Endodermal cell (in vitro differentiated cells): ENCODE data around the gene SF3B3. TPM values are rescaled to one million over a fixed set of nuclear protein-coding genes. Genes with fewer than 3 reads are reported as not detected.
A peak's percentile ranks its signal among the peaks of the same experiment; 100 is the strongest.

Source experiments
- DNase-seq: peaks from one replicate; pipeline ENCODE4 v3.0.0-alpha.2; 2017
- H3K27ac ChIP-seq: 2 replicates; pipeline ENCODE4 v1.5.1; 2013; ENCODE audit warnings: mild to moderate bottlenecking, low read depth, low read length, moderate library complexity
- H3K27me3 ChIP-seq: 2 replicates; pipeline ENCODE4 v1.6.1; 2013; ENCODE audit warnings: mild to moderate bottlenecking, low read length, moderate library complexity; ENCODE audit not compliant: insufficient read depth, control insufficient read depth, poor library complexity, severe bottlenecking
- H3K36me3 ChIP-seq: 2 replicates; pipeline ENCODE4 v1.7.0; 2013; ENCODE audit warnings: mild to moderate bottlenecking, low read length, moderate library complexity; ENCODE audit not compliant: control insufficient read depth, insufficient read depth
- H3K4me1 ChIP-seq: one replicate; pipeline ENCODE4 v1.7.0; 2013; ENCODE audit warnings: low read length; ENCODE audit not compliant: control insufficient read depth, insufficient read depth
- H3K4me3 ChIP-seq: 2 replicates; pipeline ENCODE4 v1.5.1; 2013; ENCODE audit warnings: mild to moderate bottlenecking, low read length, moderate library complexity
- H3K9ac ChIP-seq: 2 replicates; pipeline ENCODE4 v1.6.1; 2013; ENCODE audit warnings: mild to moderate bottlenecking, low read length, moderate library complexity; ENCODE audit not compliant: poor library complexity, severe bottlenecking; ENCODE audit errors: extremely low read depth
- H3K9me3 ChIP-seq: 2 replicates; pipeline ENCODE4 v1.6.1; 2013; ENCODE audit warnings: mild to moderate bottlenecking, low read length, moderate library complexity; ENCODE audit not compliant: control insufficient read depth
- H3K27ac Mint-ChIP-seq: 2 replicates; pipeline ENCODE4 v1.8.0; 2020; ENCODE audit warnings: mixed read lengths
- H3K27me3 Mint-ChIP-seq: 2 replicates; pipeline ENCODE4 v1.8.0; 2021; ENCODE audit warnings: mild to moderate bottlenecking, mixed read lengths; ENCODE audit not compliant: insufficient read depth
- H3K36me3 Mint-ChIP-seq: 2 replicates; pipeline ENCODE4 v1.8.0; 2020; ENCODE audit warnings: low read depth, mixed read lengths
- H3K4me1 Mint-ChIP-seq: 2 replicates; pipeline ENCODE4 v1.8.0; 2020; ENCODE audit warnings: mixed read lengths
- H3K4me3 Mint-ChIP-seq: 2 replicates; pipeline ENCODE4 v1.8.0; 2020; ENCODE audit warnings: mild to moderate bottlenecking, moderate library complexity, mixed read lengths
- H3K9me3 Mint-ChIP-seq: 2 replicates; pipeline ENCODE4 v1.8.0; 2020; ENCODE audit warnings: mild to moderate bottlenecking, mixed read lengths
- WGBS, 2 experiments: methylation state at CpG; one replicate each; pipeline versions ENCODE4 v1.1.5 to v1.1.7; 2013; ENCODE audit warnings: missing lambda C conversion rate in 2 of 2, mixed read lengths in 1 of 2; ENCODE audit not compliant: insufficient coverage in 1 of 2, insufficient read length in 1 of 2; 5-methylcytosine and 5-hydroxymethylcytosine counted together
- total RNA-seq, 2 donors: library from RNA; stranded (reverse); fragmentation: NEBNext Ultra II Directional in 1 of 2; extraction: Animal tissue kit (Norgen Biotek cat#: 25700) in 1 of 2; gene quantifications; 2 replicates in 1 of 2; 3 replicates in 1 of 2; pipeline ENCODE4 v1.2.1, GENCODE V29; 2021
- TF ChIP-seq, protein P1 (sequence below): fragments of 200-600 bp; sonication (generic); conservative IDR thresholded peaks from 2 replicates; pipeline ENCODE4 v1.5.0; 2021; ENCODE audit warnings: antibody characterized with exemption, mild to moderate bottlenecking

The SF3B3 gene
- total RNA-seq, 2 donors from 2014 or later, result 479 to 484 TPM

DNA sequence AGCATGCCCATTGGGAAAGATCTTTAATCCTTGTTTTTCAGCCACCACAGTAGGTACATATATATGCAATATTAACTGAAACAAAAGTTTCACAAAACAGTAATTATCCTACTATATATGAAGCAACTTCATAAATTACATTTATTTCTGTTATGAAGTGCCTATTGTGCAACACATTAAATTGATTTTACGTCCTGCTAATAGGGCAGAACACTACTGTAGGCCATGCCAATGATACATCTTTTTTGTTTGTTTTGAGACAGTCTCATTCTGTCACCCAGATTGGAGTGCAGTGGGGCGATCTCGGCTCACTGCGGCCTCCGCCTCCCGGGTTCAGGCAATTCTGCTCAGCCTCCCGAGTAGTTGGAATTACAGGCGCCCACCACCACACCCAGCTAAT, 29.1 kb downstream of the SF3B3 start:
- DNase-seq, result no peak
- Histone ChIP-seq H3K36me3 (peaks cover 99% of the 10 kb centered on the region), H3K27me3 (no peaks in the 10 kb centered on the region), H3K9me3 (no peaks in the 10 kb centered on the region), H3K9ac (no peak overlapping the region), H3K4me1 (no peaks in the 10 kb centered on the region), H3K4me3 (no peak overlapping the region), H3K27ac (no peak overlapping the region)
- Mint-ChIP-seq H3K9me3 (no peaks in the 10 kb centered on the region), H3K4me3 (no peak overlapping the region), H3K4me1 (peaks cover 4% of the 10 kb centered on the region), H3K36me3 (peaks cover 91% of the 10 kb centered on the region), H3K27ac (no peak overlapping the region), H3K27me3 (no peaks in the 10 kb centered on the region)
- WGBS, 2 experiments, result 93 to 99% methylated on average over 4 to 7 of the region's 8 CpGs
- TF ChIP-seq, protein P1, sequence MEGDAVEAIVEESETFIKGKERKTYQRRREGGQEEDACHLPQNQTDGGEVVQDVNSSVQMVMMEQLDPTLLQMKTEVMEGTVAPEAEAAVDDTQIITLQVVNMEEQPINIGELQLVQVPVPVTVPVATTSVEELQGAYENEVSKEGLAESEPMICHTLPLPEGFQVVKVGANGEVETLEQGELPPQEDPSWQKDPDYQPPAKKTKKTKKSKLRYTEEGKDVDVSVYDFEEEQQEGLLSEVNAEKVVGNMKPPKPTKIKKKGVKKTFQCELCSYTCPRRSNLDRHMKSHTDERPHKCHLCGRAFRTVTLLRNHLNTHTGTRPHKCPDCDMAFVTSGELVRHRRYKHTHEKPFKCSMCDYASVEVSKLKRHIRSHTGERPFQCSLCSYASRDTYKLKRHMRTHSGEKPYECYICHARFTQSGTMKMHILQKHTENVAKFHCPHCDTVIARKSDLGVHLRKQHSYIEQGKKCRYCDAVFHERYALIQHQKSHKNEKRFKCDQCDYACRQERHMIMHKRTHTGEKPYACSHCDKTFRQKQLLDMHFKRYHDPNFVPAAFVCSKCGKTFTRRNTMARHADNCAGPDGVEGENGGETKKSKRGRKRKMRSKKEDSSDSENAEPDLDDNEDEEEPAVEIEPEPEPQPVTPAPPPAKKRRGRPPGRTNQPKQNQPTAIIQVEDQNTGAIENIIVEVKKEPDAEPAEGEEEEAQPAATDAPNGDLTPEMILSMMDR, result no peak

DNA sequence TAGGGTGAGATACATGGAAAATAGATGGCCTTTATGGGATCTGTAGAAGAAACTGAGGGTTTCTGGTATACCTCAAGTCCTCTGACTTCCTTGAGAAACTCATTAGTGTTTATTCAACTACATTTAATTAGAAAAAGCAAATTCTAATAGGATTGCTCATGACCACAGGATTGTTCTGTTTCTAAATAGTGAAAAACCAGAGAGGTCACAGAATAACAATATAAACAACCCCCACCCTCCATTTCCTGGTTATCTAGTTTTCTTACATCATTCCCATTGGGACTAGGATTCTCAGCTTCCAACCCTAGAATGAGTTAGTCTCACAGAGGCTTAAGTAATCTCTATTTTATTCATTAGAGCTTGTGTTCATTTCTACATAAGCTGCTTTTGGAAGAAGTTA, 30.0 kb downstream of the SF3B3 start:
- peaks cover 90% of the 10 kb centered on the region for H3K36me3 Mint-ChIP-seq
- TF ChIP-seq, protein P1, result no peak

GRCh38 chr16:70556063-70556462, 32.4 kb downstream of the SF3B3 start:
- H3K36me3 Mint-ChIP-seq, result peaks cover 89% of the 10 kb centered on the region
- 96 to 100% methylated on average over 3 of the region's 3 CpGs for WGBS, 2 experiments

More for the DNA sequence above, 30.0 kb downstream of the SF3B3 start:
- Histone ChIP-seq H3K36me3 (peaks cover 99% of the 10 kb centered on the region), H3K9ac (no peak overlapping the region), H3K9me3 (no peaks in the 10 kb centered on the region), H3K4me3 (no peak overlapping the region), H3K27ac (no peak overlapping the region), H3K27me3 (no peaks in the 10 kb centered on the region), H3K4me1 (no peaks in the 10 kb centered on the region)
- Mint-ChIP-seq H3K27ac (peak overlapping the region; percentile 9), H3K9me3 (no peaks in the 10 kb centered on the region), H3K4me1 (peaks cover 4% of the 10 kb centered on the region), H3K4me3 (no peak overlapping the region), H3K27me3 (no peaks in the 10 kb centered on the region)
- DNase-seq, result no peak

More at GRCh38 chr16:70556063-70556462, 32.4 kb downstream of the SF3B3 start:
- TF ChIP-seq, protein P1, result no peak
- H3K27me3 ChIP-seq, result no peaks in the 10 kb centered on the region
- no peak overlapping the region for H3K27ac Mint-ChIP-seq
- H3K9ac ChIP-seq, result no peak overlapping the region
- H3K36me3 ChIP-seq, result peaks cover 98% of the 10 kb centered on the region
- H3K4me3 Mint-ChIP-seq, result no peak overlapping the region
- peaks cover 4% of the 10 kb centered on the region for H3K4me1 Mint-ChIP-seq
- DNase-seq, result no peak
- no peak overlapping the region for H3K27ac ChIP-seq
- H3K27me3 Mint-ChIP-seq, result no peaks in the 10 kb centered on the region
- no peaks in the 10 kb centered on the region for H3K9me3 ChIP-seq
- H3K4me1 ChIP-seq, result no peaks in the 10 kb centered on the region
- H3K4me3 ChIP-seq, result no peak overlapping the region
- H3K9me3 Mint-ChIP-seq, result no peaks in the 10 kb centered on the region
